Measurements from ENCODE around the gene TYRO3. TPM values are rescaled to one million over a fixed set of nuclear protein-coding genes. Genes with fewer than 3 reads are reported as not detected.

TYRO3 gene
- polyA plus RNA-seq, 1 of the 3 experiments (the other 2 are of a cell fraction): 8.7 TPM

DNA sequence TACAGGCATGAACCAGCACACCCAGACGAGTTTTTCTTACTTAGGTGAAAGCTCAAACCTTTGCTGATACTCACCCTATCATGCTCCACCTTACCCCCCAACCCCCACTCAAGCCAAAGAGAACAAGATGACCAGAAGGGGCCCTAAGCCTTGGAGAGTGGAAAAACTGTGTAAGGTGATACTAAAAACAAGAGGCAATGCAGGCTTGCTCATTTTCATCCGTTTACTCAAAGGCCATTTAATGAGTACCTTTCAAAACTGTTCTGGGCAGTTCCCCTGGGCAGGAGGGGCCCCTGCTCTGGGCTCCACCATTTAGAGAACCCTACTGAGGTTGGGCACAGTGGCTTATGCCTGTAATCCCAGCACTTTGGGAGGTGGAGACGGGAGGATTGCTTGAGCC is 6.7 kb downstream of the TYRO3 start:
- H3K9ac ChIP-seq: no peak overlapping the region
- no peaks in the 10 kb centered on the region for H3F3A ChIP-seq (replicated peaks; ENCODE audit: insufficient read depth)
- no peaks in the 10 kb centered on the region for H3K36me3 ChIP-seq (replicated peaks in 1 of 2; ENCODE audit: control insufficient read depth in 1 of 2, insufficient read depth in 2 of 2, low read length in 1 of 2)
- H3K27me3 ChIP-seq (ENCODE audit: insufficient read depth): no peaks in the 10 kb centered on the region
- ChIA-PET CTCF (no interaction called here), POLR2A (interaction anchor here (1.0 kb wide), 1 partner anchor 22 kb away, joined by 4 read pairs; the partner anchor contains the start of gene RPAP1)
- no peaks in the 10 kb centered on the region for H3K79me2 ChIP-seq (ENCODE audit: insufficient read depth)
- no peaks in the 10 kb centered on the region for H3K9me2 ChIP-seq
- 84% methylated on average over 3 of the region's 3 CpGs for WGBS (ENCODE audit: low lambda C conversion rate)
- no peak overlapping the region for H3K4me3 ChIP-seq (ENCODE audit: low read depth in 2 of 2, low read length in 1 of 2)
- TF ChIP-seq NRF1 (IDR thresholded peaks at IDR 0.05; ENCODE audit: low read depth, low read length) (no peak), FOXJ3 (CRISPR knock-in tag; IDR thresholded peaks at IDR 0.05) (no peak), TAF1 (IDR thresholded peaks at IDR 0.05; ENCODE audit: borderline replicate concordance, low read depth, low read length) (no peak), GATA2 (CRISPR knock-in tag; IDR thresholded peaks at IDR 0.05) (no peak), RCOR1 (IDR thresholded peaks at IDR 0.05; ENCODE audit: low read length) (no peak), RAD21 (IDR thresholded peaks at IDR 0.05; ENCODE audit: low read length) (no peak), NFIC (IDR thresholded peaks at IDR 0.05; ENCODE audit: borderline replicate concordance) (no peak), ELF1 (IDR thresholded peaks at IDR 0.05) (no peak), IRF3 (IDR thresholded peaks at IDR 0.05; ENCODE audit: low read depth, low read length) (no peak), SIN3A (IDR thresholded peaks at IDR 0.05; ENCODE audit: borderline replicate concordance, low read depth, low read length) (no peak)
- H4K20me1 ChIP-seq (ENCODE audit: insufficient read depth): no peaks in the 10 kb centered on the region
- no peak for DNase-seq
- no peak overlapping the region for H2AFZ ChIP-seq (ENCODE audit: low read depth)
- H3K4me2 ChIP-seq: no peak overlapping the region
- peaks cover 0 to 19% of the 10 kb centered on the region in 2 experiments; a peak in 1 of 4 replicates for H3K4me1 ChIP-seq (ENCODE audit: control insufficient read depth in 1 of 2, insufficient read depth in 2 of 2, low read depth in 1 of 2, low read length in 1 of 2)
- no peaks in the 10 kb centered on the region for H3K9me3 ChIP-seq
- H3K27ac ChIP-seq (ENCODE audit: low read depth in 2 of 2, low read length in 1 of 2): no peak overlapping the region

DNA sequence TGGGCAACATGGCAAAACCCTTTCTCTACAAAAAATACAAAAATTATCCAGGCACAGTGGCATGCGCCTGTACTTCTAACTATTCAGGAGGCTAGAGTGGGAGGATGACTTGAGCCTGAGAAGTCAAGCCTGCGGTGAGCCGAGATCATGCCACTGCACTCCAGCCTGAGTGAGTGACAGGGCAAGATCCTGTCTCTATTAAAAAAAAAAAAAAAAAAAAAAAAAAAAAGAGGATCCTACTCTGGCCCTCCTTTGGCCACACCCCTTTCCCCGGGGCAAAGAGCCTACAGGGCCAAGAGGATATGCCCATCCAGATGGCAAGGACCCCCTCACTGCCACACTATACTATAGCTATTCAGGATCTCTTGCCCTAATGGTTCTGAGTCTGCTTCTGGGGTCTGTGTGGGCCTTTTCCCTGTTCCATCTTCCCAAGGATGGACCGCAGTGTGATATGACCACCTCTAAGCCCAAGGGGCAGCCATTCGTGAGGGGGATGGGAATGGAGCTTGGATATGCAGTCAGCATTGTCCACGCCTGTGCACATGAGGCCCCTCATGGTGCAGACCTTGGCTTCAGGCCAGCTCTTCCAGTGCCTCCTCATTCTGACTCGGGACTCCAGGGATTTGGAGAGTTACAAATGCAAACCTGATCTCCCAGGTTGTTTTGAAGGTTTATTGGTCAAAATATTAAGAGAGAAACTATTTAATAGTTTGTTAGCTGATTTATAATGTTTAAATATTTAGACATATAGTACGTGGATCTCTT is 7.3 kb downstream of the TYRO3 start:
- Histone ChIP-seq H3K9me2 (no peaks in the 10 kb centered on the region), H3K36me3 (replicated peaks in 1 of 2; ENCODE audit: control insufficient read depth in 1 of 2, insufficient read depth in 2 of 2, low read length in 1 of 2) (no peaks in the 10 kb centered on the region), H3K27ac (ENCODE audit: low read depth in 2 of 2, low read length in 1 of 2) (no peak overlapping the region), H4K20me1 (ENCODE audit: insufficient read depth) (no peaks in the 10 kb centered on the region), H3K27me3 (ENCODE audit: insufficient read depth) (no peaks in the 10 kb centered on the region), H3K4me2 (no peak overlapping the region), H3F3A (replicated peaks; ENCODE audit: insufficient read depth) (no peaks in the 10 kb centered on the region), H3K79me2 (ENCODE audit: insufficient read depth) (no peaks in the 10 kb centered on the region), H3K9ac (no peak overlapping the region), H3K4me1 (ENCODE audit: control insufficient read depth in 1 of 2, insufficient read depth in 2 of 2, low read depth in 1 of 2, low read length in 1 of 2) (peaks cover 0 to 19% of the 10 kb centered on the region in 2 experiments; a peak in 1 of 4 replicates), H3K4me3 (ENCODE audit: low read depth in 2 of 2, low read length in 1 of 2) (no peak overlapping the region), H3K9me3 (no peaks in the 10 kb centered on the region), H2AFZ (ENCODE audit: low read depth) (no peak overlapping the region)
- WGBS (ENCODE audit: low lambda C conversion rate): 83% methylated on average over 9 of the region's 9 CpGs
- ChIA-PET POLR2A (no interaction called here), CTCF (interaction anchor here (0.5 to 1.0 kb wide), 2 partner anchors 13 to 37 kb away, joined by 3 to 5 read pairs; no protein-coding TSS in a partner anchor)
- no peak for DNase-seq
- no peak for TF ChIP-seq USF2 (IDR thresholded peaks at IDR 0.05; ENCODE audit: borderline replicate concordance, low read depth, low read length)
- no peak for TF ChIP-seq CHD2 (IDR thresholded peaks at IDR 0.05; ENCODE audit: low read length, partially characterized antibody)
- TF ChIP-seq RFX5 (IDR thresholded peaks at IDR 0.05; ENCODE audit: low read length): no peak
- no peak for TF ChIP-seq JUND (IDR thresholded peaks at IDR 0.05)
- no peak for TF ChIP-seq RXRA (IDR thresholded peaks at IDR 0.05; ENCODE audit: borderline replicate concordance, low read depth)
- TF ChIP-seq RAD21 (IDR thresholded peaks at IDR 0.05; ENCODE audit: low read length): no peak
- TF ChIP-seq IRF3 (IDR thresholded peaks at IDR 0.05; ENCODE audit: low read depth, low read length): no peak
- no peak for TF ChIP-seq RCOR1 (IDR thresholded peaks at IDR 0.05; ENCODE audit: low read length)
- no peak for TF ChIP-seq MEF2A (IDR thresholded peaks at IDR 0.05; ENCODE audit: borderline replicate concordance, low read depth)
- no peak for TF ChIP-seq ELF1 (IDR thresholded peaks at IDR 0.05)
- TF ChIP-seq EP300 (IDR thresholded peaks at IDR 0.05; ENCODE audit: borderline replicate concordance in 1 of 2, low read depth in 1 of 2, low read length in 1 of 2): no peak
- TF ChIP-seq EZH2phosphoT487 (IDR thresholded peaks at IDR 0.05; ENCODE audit: borderline replicate concordance, low read depth): no peak
- TF ChIP-seq FOXM1 (IDR thresholded peaks at IDR 0.05; ENCODE audit: low read depth): no peak
- no peak for TF ChIP-seq ZBTB33 (IDR thresholded peaks at IDR 0.05; ENCODE audit: borderline replicate concordance, low read depth)
- TF ChIP-seq NFIC (IDR thresholded peaks at IDR 0.05; ENCODE audit: borderline replicate concordance): no peak
- TF ChIP-seq TAF1 (IDR thresholded peaks at IDR 0.05; ENCODE audit: borderline replicate concordance, low read depth, low read length): no peak
